K562 (cell line): Measurements from ENCODE around the gene TNFAIP8L1. TPM values are rescaled to one million over a fixed set of nuclear protein-coding genes. Genes with fewer than 3 reads are reported as not detected.

Experiments used
- CBX3 ChIP-seq, 2 experiments: IDR thresholded peaks; 1 replicate in 1 of 2; 2 replicates in 1 of 2; pipeline ENCODE4 v1.6.1; 2012; ENCODE audit warnings: inconsistent platforms in 2 of 2, low read length in 2 of 2, borderline replicate concordance in 1 of 2, control low read depth in 1 of 2
- CHD7 ChIP-seq: fragments of 200-600 bp; sonication (generic); IDR thresholded peaks from one replicate; pipeline ENCODE4 v1.6.1; 2012; ENCODE audit warnings: mild to moderate bottlenecking, low read depth, low read length, inconsistent platforms
- DEAF1 ChIP-seq: fragments of 450-650 bp; formaldehyde crosslinking; IDR thresholded peaks from 2 replicates; pipeline ENCODE4 v1.4.0; 2020; ENCODE audit warnings: mild to moderate bottlenecking, moderate library complexity
- E2F6 ChIP-seq, 2 experiments: IDR thresholded peaks; 2 replicates each; pipeline ENCODE4 v1.6.1; 2011; ENCODE audit warnings: borderline replicate concordance in 1 of 2, control low read depth in 1 of 2, low read depth in 1 of 2, low read length in 1 of 2, mild to moderate bottlenecking in 1 of 2, mixed read lengths in 1 of 2, moderate library complexity in 1 of 2; ENCODE audit not compliant: insufficient read depth in 1 of 2, insufficient read length in 1 of 2, poor library complexity in 1 of 2, severe bottlenecking in 1 of 2; ENCODE audit errors: extremely low read depth in 1 of 2
- HMG20B ChIP-seq: fragments of 250-450 bp; sonication (Bioruptor Pico); IDR thresholded peaks from 2 replicates; pipeline ENCODE4 v1.5.0; 2021; ENCODE audit warnings: mild to moderate bottlenecking
- JUN ChIP-seq, 2 experiments: sonication (generic) in 1 of 2; formaldehyde crosslinking in 1 of 2; IDR thresholded peaks; 2 replicates each; pipeline versions ENCODE4 v1.6.1 to v1.8.0; 2012 to 2022; ENCODE audit warnings: borderline replicate concordance in 2 of 2, mild to moderate bottlenecking in 2 of 2, improper control_type of control experiment in 1 of 2, low read depth in 1 of 2, low read length in 1 of 2, missing genetic modification reagents in 1 of 2
- KLF16 ChIP-seq: IDR thresholded peaks from 2 replicates; pipeline ENCODE4 v1.6.1; 2016; ENCODE audit warnings: antibody characterized with exemption
- RBFOX2 ChIP-seq: fragments of 200-400 bp; formaldehyde crosslinking; IDR thresholded peaks from 2 replicates; pipeline ENCODE4 v1.6.1; 2017; ENCODE audit warnings: low read depth, mild to moderate bottlenecking, low read length, moderate library complexity
- RBM25 ChIP-seq: fragments of 200-400 bp; formaldehyde crosslinking; IDR thresholded peaks from 2 replicates; pipeline ENCODE4 v1.6.1; 2018; ENCODE audit warnings: low read length, low read depth, moderate library complexity; ENCODE audit not compliant: severe bottlenecking
- SMC3 ChIP-seq: conservative IDR thresholded peaks from 2 replicates; pipeline ENCODE4 v1.6.1; 2011; ENCODE audit warnings: low read depth, low read length, improper control_type of control experiment; ENCODE audit not compliant: insufficient read depth
- XRCC5 ChIP-seq: fragments of 200-400 bp; formaldehyde crosslinking; IDR thresholded peaks from 2 replicates; pipeline ENCODE4 v1.6.1; 2017; ENCODE audit warnings: low read depth, mild to moderate bottlenecking, low read length
- ZNF146 ChIP-seq: IDR thresholded peaks from one replicate; pipeline ENCODE4 v1.6.1; 2018; ENCODE audit warnings: missing compliant biosample characterization; ENCODE audit not compliant: unreplicated experiment
- polyA plus RNA-seq, 8 experiments: library from polyadenylated mRNA; depleted of rRNA in 4 of 8; stranded (reverse) in 5 of 8; unstranded in 3 of 8; fragments of >200 nt; fragmentation: Nextera tagmentation in 2 of 8; fragmentation: Illumina TruSeq in 1 of 8; extraction: Ambion mirVana in 2 of 8; extraction: Trizol in 1 of 8; gene quantifications; 2 replicates each; pipeline versions ENCODE4 v1.2.1 to v1.2.3, GENCODE V29; 2011 to 2014; ENCODE audit warnings: inconsistent platforms in 1 of 8, missing spikeins in 1 of 8
- total RNA-seq, 7 experiments: library from RNA; depleted of rRNA in 6 of 7; stranded (reverse); fragments of >200 nt in 6 of 7; fragmentation: Illumina TruSeq in 2 of 7; extraction: Trizol in 2 of 7; gene quantifications; 2 replicates each; pipeline versions ENCODE4 v1.2.1 to v1.2.3, GENCODE V29; 2011 to 2021; ENCODE audit warnings: low replicate concordance in 1 of 7

Gene TNFAIP8L1
- total and polyA plus RNA-seq, 9 of the 15 experiments (the other 6 are each of a cell fraction or from before 2014, with no cell fraction given) = 0.69 to 9.3 (median 4.9) TPM

- no peak for TF ChIP-seq CHD7
- TF ChIP-seq ZNF146 = no peak
- TF ChIP-seq RBFOX2 = peak; percentile 57
- peak; percentile 60; the same call in 1 of the 2 replicates for TF ChIP-seq SMC3
- peak in 1 of 2 experiments; percentile 81 for TF ChIP-seq E2F6 (IDR thresholded peaks at IDR 0.05; ENCODE audit: borderline replicate concordance in 1 of 2, extremely low read depth in 1 of 2, insufficient read depth in 1 of 2, insufficient read length in 1 of 2, low read depth in 1 of 2, low read length in 1 of 2, poor library complexity in 1 of 2, severe bottlenecking in 1 of 2)
- 0 out of 2 replicates have a peak, but pooled peaks have one; percentile 66 for TF ChIP-seq XRCC5
- no peak for TF ChIP-seq HMG20B (CRISPR knock-in tag)
- 0 out of 2 replicates have a peak, but pooled peaks have one; percentile 26 for TF ChIP-seq KLF16
- TF ChIP-seq DEAF1 = peak; percentile 46
- TF ChIP-seq CBX3 (IDR thresholded peaks at IDR 0.05; ENCODE audit: borderline replicate concordance in 1 of 2, low read length in 2 of 2) = no peak
- TF ChIP-seq JUN (IDR thresholded peaks at IDR 0.05; ENCODE audit: borderline replicate concordance, low read depth, low read length) = 0 out of 2 replicates have a peak, but pooled peaks have one; percentile 12
- no peak for TF ChIP-seq JUN (CRISPR knock-in tag; IDR thresholded peaks at IDR 0.05; ENCODE audit: borderline replicate concordance)
- peak; percentile 19 for TF ChIP-seq RBM25
These were observed 3.1 kb upstream of the TNFAIP8L1 start (continued) for GRCh38 chr19:4636151-4636717.
